ENCODE results near the gene ARHGEF4. TPM values are rescaled to one million over a fixed set of nuclear protein-coding genes. Genes with fewer than 3 reads are reported as not detected.

The ARHGEF4 gene
- total and polyA plus RNA-seq, 2 experiments from 2014 or later = 4.6 to 16.6 TPM

- Mint-ChIP-seq H3K4me1 (no peaks in the 10 kb centered on the region; the same call in 2 of the 3 replicates), H3K4me3 (no peak overlapping the region), H3K27me3 (ENCODE audit: insufficient read depth, low read depth, poor library complexity) (peaks cover 2% of the 10 kb centered on the region), H3K9me3 (no peaks in the 10 kb centered on the region), H3K27ac (no peak overlapping the region), H3K36me3 (ENCODE audit: low read depth) (no peaks in the 10 kb centered on the region; the same call in 2 of the 3 replicates)
- no peaks in the 10 kb centered on the region for H3K9me2 ChIP-seq (ENCODE audit: insufficient read depth)
- no peaks in the 10 kb centered on the region for H3F3A ChIP-seq (replicated peaks; ENCODE audit: low read depth)
- no peak overlapping the region for H2AFZ ChIP-seq
- H3K4me1 ChIP-seq (ENCODE audit: insufficient read depth) = no peaks in the 10 kb centered on the region
- H3K27me3 ChIP-seq (ENCODE audit: insufficient read depth) = no peaks in the 10 kb centered on the region
- TF ChIP-seq ZNF331 (CRISPR knock-in tag; IDR thresholded peaks at IDR 0.05; ENCODE audit: low read depth) (no peak), EZH2 (IDR thresholded peaks at IDR 0.05; ENCODE audit: low read depth, unreplicated experiment) (no peak), ETS1 (IDR thresholded peaks at IDR 0.05) (no peak), JUNB (IDR thresholded peaks at IDR 0.05; ENCODE audit: unreplicated experiment) (no peak), CTCF (conservative IDR thresholded peaks at IDR 0.05; ENCODE audit: low read depth in 2 of 2) (no peak), POLR2AphosphoS5 (IDR thresholded peaks at IDR 0.05; ENCODE audit: low read depth) (no peak), NANOG (IDR thresholded peaks at IDR 0.05; ENCODE audit: borderline replicate concordance) (no peak), REST (IDR thresholded peaks at IDR 0.05; ENCODE audit: unreplicated experiment) (no peak), STAT1 (IDR thresholded peaks at IDR 0.05; ENCODE audit: unreplicated experiment) (no peak), CREB1 (CRISPR knock-in tag; IDR thresholded peaks at IDR 0.05; ENCODE audit: low read depth) (no peak), ZNF114 (CRISPR knock-in tag; IDR thresholded peaks at IDR 0.05) (no peak), ZNF462 (CRISPR knock-in tag; IDR thresholded peaks at IDR 0.05) (no peak), EZH2phosphoT487 (IDR thresholded peaks at IDR 0.05; ENCODE audit: unreplicated experiment) (no peak)
- ATAC-seq (no peak), DNase-seq (ENCODE audit: low spot score) (no peak)
- no peak overlapping the region for H3K4me2 ChIP-seq
- H3K79me2 ChIP-seq (replicated peaks; ENCODE audit: insufficient read depth) = no peaks in the 10 kb centered on the region
- H4K20me1 ChIP-seq (replicated peaks; ENCODE audit: insufficient read depth) = no peaks in the 10 kb centered on the region; the same call in 1 of the 2 replicates
- no peak overlapping the region for H3K4me3 ChIP-seq
- H3K27ac ChIP-seq (ENCODE audit: low read depth) = no peak overlapping the region
- H3K36me3 ChIP-seq (ENCODE audit: insufficient read depth) = no peaks in the 10 kb centered on the region
Measured at GRCh38 chr2:130997198-130997597, 160.5 kb downstream of the ARHGEF4 start.

Data from GM23338 (cell line).